ENCODE results near the gene UIMC1. TPM values are rescaled to one million over a fixed set of nuclear protein-coding genes. Genes with fewer than 3 reads are reported as not detected.

Gene UIMC1
- polyA plus RNA-seq, 12 donors, result 15.1 to 47.4 (median 31.0) TPM; not detected in 1

DNA sequence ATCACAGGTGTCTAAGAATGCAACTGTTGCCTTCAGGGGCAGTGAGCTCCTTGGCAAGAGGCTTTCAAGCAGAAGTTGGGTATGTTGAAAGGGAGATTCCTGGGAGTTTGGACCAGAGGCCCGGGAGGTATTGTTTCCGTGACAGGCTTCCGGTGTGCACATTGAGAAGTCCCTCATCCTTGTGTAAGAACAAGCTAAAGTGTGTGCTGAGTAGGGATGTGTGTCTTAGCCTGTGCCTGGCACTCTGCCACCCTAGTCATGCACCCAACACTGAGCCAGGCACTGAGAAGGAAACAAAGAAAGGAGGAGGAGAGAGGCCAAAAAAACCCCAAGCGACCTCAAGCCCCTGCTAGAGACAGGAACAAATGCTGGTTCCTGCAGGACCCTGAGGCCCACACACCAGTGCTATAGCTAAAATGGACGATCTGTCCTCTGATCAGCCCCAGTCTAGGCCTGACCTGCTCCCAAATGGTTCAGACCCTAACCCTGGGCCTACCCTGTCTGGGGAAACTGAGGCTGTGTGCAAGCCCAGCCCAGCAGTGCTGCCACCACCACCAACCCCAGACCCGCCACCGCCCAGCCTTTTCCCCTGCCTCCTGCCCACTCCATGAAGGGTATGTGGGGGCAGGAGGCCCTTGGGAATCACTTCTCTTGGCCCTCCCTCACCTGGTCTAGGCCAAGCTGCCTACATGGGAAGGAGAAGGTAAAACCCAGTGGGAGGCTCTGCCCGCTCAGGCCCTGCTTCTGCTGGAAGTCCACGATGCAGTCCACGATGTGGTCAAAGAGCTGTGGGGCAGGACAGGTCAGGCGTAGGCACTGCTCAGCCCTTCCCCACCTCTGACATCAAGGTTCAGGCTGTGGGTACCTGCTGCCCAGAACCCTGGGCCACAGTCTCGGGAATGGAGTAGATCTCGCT is 120.0 kb downstream of the UIMC1 start:
- no peak for DNase-seq

DNA sequence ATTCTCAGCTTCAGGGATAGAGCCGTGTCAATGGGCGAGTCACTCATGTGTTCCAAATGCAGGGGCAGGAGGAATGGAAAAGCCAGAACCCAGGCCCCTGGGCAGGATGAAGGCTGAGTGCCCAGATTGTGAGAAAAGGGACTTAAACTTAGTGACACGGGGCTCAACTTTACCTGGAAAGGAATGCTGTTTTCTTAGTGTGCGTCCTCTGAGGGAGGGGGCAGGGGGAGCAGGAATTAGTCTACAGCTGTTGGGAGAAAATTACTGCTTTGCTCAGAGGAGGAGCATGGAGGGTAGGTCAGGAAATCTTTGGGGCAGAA is 122.0 kb downstream of the UIMC1 start:
- no peak for DNase-seq

DNA sequence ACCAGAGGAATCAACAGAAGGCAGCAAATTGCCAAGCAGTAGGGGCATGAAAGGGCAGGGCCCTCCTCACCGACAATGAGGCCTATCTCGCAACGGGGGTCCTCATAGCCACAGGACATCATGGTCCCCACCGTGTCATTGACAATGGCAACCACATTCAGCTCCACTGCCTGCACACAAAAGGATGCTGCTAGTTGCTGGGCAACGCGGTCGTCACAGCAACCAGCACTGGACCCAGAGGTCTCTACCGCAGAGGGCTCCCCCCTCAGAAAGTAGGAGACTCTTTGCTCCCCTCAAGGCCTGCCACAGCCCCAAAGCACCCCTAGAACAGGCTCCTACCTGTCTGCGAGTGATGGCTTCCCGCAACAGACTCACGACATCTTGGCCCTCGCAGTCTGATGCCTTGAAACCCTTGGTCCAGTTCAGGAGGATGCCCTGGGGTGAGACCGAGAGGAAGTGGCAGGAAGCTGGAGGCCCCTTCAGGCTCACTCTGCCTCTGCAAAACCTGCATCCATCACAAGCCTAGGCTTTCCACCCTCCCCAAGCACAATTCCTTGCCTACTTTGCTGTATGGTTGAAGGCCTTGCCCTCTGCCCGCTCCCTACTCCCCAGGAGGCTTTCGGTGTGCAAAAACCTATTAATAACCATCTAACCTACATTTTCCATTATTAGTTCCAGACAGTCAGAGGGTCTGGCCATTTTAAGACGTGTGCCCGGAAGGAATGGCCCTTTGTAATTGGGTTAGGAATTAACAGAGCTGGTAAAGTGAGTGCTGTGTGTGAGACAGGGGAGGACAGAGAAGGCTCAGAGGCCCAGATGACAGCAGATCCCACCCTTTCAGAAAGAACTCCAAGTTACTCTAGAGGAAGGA is 122.6 kb downstream of the UIMC1 start:
- DNase-seq, result no peak

DNA sequence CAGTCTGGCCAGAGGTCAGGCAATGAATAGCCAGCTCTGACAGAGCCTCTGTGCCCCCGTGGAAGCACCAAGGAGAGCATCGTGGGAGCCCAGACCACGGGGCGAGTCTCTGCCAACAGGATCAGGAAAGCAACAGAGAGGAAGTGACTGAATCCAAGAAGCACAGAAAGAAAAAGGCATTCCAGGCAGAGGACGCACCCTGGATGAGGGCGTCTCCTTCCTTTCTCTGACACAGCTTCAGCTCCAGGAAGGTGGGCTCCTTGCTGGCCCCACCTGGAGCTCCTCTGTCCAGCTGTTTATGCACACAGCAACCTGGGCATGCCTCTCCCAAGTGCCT is 124.0 kb downstream of the UIMC1 start:
- no peak for DNase-seq

DNA sequence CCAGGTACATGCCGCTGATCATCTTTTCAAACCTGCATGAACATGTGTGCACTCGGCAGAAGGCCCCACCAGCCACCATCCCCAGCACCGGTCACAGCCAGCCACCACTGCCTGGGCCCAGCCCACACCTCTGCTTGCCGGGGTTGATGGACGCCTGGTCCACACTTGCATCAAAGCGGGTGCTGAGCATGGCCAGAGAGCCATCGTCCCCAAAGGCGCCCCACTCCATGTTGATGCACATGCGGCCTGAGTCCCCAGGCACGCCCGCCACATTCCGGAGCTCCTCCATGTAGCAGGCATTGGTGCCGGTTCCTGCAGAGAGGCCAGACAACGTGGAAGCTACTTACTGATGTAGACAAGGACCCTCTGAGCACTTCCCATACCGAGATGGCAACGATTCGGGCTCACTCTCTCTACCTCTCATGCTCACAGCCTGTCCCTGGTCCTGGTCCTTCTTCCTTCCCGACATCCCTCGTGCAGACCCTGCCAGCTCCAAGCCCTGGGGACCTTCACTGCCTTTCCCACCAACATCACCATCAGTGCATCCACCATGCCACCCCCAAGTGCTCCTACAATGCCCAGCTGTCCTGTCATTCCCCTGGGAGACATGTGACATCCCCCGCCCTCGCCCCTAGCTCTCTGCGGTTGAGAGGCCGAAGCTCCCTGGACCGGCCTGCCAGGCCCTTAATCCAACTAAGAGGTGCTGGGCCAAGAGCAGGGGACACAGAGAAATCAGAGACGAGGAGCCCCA is 124.6 kb downstream of the UIMC1 start:
- no peak for DNase-seq

DNA sequence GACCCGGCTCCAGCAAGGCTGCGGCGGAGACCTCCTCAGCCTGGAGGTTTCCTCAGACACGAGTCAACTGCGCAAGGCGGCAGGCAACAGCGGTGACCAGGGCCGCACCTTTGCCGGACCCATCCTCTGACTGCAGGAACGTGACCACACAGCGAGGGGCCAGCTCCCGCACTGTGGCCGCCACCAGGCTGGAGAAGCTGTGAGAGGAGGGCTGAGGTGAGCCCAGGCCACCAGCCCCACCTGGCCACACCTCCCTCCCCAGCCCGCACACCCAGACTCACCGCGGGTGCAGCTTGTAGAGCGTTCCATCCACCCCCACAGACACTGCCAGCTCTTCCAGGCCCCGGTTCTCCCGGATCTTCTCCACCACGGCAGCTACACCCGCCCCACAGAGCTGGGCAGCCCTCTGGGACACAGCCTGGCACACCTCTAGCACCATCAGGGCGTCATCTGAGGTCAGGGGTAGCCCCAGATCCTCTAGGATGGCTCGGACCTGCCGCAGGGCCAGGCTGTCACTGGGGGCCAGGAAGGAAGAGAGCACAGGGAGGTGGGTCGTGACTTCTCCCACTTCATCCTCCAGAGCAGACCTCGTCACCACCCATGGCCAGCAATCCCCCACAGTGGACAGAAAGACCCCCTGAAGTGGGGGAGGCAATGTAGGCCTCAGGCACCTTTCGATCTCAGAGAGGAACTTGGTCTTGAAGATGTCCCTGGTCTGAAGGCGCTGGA is 125.4 kb downstream of the UIMC1 start:
- no peak for DNase-seq

DNA sequence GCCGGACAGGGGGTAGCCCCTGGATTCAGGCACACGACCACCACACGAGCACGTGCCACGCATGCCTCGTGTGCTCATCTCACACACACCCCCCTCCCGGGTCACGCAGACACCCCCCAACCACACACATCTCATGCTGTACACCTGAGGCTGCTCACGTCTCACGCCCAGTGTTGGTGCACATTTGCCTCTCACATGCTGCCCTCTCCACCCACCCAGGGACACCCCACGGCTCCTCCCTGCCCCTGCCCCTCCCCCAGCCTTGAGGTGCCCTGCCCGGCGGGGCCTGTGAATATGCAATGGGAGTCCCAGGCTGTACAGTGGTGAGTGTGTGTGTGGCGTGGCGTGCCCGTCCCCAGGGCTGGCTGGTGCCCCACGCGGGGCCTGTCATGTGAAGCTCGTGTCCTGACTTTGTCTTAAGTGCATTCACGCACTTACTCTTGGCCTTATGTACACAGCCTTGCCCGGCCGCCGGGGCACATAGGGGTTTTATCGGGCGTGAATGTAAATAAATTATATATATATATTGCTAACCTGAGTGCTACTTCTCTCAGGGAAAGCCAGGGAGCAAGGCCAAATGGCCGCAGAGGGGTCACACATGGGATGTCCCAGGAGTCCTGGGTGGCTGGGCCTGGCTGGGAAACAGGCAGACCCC is 126.1 kb downstream of the UIMC1 start:
- no peak for DNase-seq

DNA sequence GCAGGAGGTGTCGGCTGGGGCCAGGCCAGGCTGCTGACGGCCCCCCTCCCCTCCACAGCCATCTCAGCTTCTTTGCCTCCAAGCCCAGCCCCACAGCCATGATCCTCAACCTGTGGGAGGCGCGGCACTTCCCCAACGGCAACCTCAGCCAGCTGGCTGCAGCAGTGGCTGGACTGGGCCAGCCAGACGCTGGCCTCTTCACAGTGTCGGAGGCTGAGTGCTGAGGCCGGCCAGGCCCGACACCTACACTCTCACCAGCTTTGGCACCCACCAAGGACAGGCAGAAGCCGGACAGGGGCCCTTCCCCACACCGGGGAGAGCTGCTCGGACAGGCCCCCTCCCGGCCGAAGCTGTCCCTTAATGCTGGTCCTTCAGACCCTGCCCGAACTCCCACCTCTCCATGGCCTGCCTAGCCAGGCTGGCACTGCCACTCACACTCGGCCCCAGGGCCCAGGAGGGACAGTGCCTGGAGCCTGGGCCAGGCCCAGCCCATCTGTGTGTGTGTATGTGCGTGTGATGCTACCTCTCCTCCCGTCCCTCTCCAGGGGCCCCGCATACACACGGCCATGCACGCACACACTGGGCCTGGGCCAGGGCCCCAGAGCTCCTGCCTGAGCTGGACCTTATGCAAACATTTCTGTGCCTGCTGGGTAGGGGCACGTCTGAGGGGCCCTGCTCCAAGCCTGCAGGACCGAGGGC is 126.8 kb downstream of the UIMC1 start:
- peak; percentile 33 for DNase-seq

DNA sequence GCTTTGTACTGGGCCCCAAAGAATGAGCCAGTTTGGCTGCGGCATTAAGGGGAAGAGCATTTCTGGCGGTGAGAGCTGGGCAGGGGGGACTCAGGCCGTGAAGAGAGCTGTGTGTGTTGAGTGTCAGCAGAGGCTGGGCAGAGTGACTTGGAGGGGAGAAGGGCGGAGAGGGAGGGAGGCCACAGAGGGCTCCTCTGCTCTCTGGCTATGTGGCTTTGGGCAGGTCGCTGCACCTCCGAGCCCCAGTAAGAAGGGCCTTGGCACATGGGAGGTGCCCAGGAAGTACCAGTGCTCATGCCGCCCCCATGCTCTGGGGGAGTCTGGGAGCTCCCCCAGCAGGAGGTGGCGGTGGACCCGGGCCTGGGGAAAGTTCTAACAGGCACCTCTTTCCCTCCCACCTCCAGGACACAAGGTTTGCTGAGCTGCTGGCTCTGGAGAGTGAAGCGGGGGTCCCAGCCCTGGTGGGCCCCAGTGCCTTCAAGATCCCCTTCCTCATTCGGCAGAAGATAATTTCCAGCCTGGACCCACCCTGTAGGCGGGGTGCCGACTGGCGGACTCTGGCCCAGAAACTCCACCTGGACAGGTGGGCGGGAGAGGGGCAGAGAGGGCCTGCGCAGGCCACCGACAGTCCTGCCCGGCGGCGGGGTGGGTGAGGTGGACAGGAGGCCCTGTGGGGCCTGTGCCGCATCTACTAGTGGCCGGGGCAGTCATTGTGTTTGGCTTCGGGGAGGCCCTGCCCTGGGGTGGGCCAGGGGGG is 127.5 kb downstream of the UIMC1 start:
- no peak for DNase-seq

DNA sequence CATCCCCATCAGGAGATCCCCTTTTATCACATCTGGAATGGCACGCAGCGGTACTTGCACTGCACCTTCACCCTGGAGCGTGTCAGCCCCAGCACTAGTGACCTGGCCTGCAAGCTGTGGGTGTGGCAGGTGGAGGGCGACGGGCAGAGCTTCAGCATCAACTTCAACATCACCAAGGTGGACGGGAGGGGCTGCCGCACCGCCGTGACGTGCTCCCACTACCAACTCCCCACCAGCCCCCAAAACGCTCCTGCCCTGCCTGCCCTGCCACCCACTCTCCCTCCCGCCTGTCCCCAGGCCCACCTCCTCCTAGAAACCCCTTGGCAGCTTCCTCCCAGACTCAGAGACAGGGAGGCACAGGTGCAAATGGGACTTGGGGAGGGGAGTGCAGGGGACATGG is 128.1 kb downstream of the UIMC1 start:
- no peak for DNase-seq

DNA sequence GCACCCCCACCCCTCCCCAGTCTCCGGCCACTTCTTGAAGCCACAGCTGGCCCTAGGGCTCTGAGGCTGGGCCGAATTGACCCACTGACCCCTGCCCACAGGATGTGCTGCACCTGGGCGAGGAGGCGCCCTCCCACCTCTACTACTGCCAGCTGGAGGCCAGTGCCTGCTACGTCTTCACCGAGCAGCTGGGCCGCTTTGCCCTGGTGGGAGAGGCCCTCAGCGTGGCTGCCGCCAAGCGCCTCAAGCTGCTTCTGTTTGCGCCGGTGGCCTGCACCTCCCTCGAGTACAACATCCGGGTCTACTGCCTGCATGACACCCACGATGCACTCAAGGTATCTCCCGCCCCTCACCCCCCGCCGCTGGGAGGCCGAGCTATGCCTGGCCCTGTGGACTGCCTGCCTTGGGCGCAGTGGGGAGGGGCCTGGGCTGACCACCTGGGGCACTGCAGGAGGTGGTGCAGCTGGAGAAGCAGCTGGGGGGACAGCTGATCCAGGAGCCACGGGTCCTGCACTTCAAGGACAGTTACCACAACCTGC is 128.7 kb downstream of the UIMC1 start:
- DNase-seq, result no peak

DNA sequence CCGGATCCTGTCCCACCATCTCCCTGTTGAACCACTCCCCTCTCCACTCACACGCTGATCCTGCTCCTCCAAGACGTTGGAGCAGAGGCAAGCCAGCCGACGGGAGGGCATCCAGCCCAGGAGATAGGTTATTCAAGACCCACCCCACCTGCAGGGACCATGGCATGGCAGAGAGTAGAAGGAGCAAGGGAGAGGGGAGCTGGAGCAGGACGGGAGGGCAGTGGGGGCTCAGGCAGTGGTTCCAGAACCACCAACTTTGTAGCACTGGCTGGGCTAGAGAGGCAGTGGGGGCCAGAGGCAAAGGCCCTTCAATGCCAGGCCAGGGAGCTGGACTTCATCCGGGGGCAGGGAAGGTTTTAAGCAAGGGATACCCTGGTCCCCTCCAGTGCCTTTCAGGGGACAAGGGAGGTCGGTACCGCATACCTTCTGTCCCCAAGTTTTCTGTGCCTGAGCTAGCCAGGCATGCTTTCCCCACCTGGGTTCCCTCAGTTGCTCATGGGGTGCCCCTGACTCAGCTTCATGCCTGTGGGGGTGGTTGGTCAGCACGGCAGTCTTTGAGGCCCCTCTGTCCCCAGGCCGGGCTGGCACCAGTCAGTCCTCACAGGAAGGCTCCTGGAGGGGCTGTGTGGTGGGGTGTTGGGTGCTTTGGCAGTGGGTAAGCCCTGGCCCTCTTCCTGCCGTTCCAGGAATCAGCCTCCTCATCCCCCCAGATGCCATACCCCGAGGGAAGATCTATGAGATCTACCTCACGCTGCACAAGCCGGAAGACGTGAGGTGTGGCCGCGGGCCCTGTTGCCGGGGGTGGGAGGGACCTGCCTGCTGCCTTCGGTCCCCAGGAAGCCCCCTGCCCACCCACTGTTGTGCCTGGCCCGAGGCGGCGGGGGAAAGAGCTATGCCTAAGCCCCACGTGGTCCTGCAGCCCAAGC is 129.8 kb downstream of the UIMC1 start:
- DNase-seq, result no peak

DNA sequence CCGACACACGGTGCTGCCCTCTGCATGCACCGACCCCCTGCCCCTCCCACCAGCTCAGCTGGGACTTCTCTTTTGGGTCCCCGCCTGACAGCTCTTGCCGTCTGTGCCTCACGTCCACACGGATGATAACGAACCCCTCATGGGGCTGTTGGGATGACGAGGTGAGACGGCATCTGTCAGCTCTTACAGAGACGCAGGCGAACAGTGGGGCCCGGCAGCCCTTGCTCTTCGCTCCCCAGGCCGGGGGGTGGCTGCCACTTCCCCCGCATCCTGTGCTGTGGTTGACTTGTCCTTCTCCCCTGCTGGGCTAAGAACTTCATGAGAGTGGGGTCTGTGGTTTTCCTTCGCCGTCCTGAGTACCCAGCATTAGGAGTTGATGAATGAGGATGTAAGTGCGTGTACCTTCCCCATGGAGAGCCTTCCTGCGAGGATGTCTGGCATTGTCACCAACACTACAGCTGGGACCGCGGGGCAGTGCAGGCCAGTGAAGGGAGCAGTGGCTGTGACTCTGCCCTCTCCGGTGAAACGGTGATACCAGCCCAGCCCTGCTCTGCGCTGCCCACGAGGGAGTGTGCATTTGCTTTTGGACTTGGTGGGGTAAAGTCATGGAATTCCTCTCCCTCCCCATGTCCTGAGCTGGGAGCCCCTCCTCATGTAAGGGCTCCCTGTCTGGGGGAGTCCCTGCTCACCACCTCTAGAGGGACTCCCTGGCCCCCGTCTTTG is 130.6 kb downstream of the UIMC1 start:
- DNase-seq, result no peak

DNA sequence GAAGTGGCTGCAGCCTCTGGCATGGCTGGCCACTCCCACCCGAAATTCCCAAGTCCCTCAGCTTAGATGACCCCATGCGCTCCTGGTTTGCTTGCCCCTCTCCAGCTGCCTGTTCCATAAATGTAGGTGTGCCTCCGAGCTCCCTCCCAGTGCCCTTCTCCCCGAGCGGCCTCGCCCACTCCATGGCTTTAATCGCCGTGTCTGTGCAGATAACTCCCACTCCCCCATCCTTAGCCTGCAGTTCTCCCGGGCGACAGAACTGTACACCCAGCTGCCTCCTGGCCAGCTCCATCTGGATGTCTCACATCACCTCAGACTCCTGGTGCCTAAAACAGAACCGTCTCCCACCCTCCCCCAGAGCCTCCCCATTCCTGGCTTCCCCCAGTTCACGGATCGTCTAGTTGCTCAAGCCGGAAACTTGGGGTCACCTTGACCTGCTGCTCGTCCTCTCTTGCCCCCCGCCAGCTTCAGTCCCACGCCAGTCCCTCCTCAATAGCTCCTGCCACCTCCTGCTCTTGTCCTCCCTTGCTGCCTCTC is 131.5 kb downstream of the UIMC1 start:
- DNase-seq, result no peak

DNA sequence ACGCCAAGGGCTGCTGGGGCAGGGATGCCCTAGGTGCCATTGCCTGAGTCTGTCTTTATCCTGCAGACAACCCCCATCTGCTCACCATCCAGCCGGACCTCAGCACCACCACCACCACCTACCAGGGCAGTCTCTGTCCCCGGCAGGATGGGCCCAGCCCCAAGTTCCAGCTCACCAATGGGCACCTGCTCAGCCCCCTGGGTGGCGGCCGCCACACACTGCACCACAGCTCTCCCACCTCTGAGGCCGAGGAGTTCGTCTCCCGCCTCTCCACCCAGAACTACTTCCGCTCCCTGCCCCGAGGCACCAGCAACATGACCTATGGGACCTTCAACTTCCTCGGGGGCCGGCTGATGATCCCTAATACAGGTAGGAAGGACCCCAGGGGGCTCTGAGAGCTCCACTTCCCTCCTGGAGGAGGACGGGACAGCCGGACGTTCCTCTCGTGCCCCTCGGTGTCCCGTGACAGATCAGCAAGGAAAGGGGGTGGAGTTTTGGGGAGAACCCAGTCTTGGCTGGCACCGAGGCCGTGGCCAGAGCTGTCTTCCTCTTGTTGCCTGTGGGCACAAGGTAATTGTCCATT is 132.3 kb downstream of the UIMC1 start:
- no peak for DNase-seq

DNA sequence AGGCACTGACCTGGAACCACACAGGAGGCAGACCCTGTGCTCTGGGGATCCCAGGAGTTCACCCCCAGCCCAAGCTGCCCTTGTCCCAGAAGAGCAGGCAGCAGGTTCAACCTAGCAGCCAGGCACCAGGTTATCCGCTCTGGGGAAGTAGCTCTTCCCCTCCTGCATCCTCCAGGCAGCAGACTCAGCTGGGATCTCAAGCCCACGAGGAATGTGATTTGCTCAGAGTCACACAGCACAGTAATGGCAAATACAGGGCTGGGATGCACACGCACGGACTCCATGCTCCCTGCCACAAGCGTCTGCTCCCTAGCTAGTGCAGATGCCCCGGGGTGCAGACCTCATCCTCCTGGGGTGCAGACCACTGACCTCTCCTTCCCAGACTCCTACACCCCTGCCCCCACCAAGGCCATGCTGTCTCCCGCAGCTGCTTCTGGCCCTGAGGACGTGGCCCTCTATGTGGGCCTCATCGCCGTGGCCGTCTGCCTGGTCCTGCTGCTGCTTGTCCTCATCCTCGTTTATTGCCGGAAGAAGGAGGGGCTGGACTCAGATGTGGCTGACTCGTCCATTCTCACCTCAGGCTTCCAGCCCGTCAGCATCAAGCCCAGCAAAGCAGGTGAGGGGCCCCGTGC is 132.9 kb downstream of the UIMC1 start:
- peak; percentile 45 for DNase-seq
